Measurements from ENCODE around the gene CNGB1.

Gene CNGB1

DNA sequence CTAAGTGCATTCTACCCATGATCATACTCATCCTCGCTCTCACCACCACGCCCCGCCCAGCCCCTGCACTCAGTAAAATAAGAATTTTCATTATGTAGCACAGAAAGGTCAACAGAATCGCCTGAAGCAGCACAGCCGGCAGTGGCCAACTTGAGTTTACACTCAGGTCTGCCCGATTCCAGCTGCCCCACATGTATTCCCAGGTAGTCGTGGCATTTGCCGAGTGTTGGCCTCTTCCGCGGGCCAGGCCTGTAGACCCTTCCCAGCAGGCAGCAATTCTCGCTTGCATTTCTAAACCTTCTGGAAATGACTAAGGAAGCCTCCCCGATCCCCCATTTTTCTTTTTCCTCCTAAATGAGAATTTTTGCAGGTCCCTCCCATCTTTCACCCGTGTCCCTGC, 609 bp downstream of the CNGB1 start:
- DNase-seq = no peak

DNA sequence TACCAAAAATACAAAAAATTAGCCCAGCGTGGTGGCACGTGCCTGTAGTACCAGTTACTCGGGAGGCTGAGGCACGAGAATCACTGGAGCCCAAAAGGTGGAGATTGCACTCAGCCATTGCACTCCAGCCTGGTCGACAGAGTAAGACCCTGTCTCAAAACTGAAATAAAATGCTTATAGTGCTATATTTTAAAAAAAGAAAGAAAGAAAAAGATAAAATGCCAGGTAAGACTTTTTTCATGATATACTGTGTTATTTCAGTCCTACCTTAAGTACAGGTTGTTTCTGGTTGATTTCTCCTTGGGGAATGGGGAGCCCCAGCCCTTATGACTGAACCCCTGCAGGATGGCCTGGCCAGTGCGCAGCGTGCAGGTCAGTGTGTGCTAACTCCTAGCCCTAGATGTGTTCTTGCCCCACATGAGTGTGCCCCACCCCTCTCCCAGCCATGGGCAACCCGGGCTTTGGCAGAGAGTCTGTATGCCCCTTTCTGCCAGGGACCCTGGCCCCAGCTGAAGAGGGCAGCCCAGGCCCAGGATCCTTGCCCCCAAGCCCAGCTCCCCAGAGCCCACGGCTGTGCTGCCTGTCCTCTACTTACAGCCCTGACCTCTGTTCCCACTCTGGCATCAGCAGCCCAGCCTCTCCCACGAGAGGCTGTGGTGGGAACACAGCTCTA, 1.3 kb downstream of the CNGB1 start:
- DNase-seq = no peak

DNA sequence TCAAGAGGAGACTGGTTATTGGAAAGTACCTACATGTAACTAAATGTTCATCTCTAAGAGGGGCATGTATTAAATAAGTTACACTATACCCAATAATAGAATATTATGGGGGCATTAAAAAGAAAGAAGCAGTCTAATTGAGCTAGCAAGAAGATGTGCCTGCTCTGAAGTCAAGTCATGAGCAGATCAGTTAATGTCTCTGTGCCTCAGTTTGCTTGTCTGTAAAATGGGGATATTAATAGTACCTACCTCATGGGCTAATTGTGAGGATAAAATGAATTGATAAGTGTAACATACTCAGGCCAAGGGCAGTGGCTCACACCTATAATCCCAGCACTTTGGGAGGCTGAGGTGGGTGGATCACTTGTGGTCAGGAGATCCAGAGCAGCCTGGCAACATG, 3.0 kb downstream of the CNGB1 start:
- no peak for DNase-seq

DNA sequence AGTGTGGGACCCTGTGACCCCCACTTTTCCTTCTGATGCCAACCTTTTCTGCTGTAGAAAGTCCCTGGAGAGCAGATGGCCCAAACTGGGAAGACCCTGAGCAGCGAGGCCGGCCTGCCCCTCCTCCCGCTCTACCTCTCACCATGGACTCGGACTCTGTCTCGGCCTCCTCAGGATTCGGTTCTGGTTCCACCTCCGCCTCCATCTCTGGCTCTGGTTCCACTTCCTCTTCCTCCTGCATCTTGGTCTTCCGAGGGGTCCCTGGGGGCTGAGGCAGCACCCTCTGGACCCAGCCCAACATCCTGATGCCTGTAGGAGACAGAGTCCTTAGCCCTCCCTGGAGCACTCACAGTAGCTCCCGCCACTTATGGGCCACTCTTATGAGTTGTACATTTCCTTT, 3.9 kb downstream of the CNGB1 start:
- no peak for DNase-seq

DNA sequence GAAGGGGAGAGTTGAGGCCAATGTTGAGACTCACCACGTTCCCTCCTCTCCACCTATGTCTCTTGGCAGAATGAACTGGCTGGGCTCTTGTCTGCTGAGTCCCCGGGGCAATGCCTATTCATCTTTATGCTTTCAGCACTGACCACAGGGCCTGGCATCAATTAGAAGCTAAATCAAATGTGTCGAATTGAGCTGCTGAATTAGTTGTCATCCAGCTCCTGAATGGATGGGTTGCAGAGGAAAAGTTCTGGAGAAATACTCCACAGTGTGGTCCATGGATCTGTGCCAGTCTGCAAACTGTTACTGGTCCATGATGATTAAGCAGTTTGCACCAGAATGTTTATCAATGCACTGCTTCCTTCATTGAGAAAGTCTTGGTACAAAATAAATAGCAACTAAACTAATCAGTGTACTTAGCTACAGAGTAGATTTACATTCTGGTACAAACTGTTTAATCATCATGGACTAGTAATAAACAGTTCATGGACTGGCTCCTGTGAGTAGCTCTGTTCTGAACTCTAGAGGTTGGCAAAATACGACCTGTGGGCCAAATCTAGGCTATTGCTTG, 4.6 kb downstream of the CNGB1 start:
- DNase-seq = no peak

DNA sequence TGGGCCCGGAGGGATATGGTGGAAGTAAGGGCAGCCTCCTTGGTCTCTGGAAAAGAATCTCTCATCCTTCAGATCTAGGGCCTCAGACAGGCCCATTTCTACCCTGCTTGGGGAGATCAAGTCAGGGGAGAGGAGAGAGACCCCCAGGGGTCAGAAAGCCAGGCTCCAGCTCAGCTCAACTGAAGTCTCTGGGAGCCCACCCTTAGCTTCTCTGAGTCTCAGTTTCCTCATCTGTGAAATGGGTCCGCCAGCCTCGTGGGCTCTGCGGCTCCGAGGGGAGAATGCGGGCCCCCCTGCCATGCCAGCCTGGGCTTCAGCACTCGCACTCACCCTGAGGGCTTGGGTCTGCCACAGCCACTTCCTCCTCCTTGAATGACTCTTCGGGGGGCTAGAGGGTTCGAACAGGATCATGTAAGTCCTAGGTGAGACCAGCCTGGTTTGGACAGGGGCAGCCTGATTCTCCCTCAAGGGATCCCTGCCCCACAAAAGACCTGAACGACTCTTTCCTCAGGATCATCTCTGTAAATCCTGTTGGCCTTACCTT, 6.7 kb downstream of the CNGB1 start:
- DNase-seq = no peak

DNA sequence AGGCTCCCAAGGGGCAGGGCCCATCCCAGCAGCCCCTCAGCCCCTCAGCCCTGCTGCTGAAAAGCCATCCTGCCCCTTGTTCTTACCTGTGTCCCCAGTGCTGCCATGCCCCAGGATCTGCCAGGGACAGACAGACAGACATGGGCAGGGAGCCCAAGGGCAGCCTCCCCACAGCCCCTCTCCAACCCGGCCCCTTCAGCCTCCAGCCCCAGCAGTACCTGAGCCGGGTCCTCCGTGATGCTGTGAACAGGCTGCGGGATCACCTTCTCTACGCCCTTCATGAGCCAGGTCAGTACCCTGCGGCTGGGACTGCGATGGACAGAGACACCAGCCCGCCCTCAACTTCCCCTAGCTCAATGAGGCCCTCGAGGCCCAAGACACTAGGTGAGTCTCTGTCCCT, 8.2 kb downstream of the CNGB1 start:
- DNase-seq = no peak

DNA sequence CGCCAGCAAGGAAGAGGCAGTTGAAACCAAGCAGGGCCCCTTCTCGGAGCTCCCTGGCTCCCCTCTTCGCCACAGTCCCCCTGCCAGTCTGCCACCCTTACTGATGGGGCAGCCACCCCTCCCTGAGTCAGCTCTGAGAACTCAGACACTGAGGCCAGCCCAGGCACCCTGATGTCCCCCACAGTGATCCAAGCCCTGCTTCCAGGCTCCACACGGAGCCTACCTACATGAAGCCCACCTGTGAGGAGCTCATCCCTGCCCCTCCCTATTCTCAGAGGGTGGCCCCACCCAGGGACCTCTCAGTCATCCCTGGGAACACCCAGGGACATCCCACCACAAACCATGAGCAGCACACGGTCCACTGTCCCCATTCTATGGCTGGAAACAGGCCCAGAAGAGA, 8.9 kb downstream of the CNGB1 start:
- DNase-seq = no peak

DNA sequence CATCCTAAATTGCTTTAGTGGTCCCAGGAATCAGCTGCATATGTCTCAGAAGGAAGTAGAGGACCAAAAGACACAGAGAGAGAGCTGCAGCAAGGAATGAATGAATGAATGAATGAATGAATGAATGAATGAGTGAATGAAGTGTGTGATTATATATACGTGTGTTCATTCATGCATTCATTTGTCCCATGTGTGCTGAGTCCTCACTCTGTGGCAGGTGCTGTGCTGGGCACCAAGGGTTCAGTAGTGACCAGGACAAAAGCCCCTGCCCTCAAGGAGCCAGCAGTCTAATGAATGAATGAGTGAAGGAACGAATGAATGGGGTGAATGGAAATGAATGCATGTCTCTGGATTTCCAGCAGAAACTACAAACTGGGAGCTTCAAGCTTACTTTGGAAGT, 9.4 kb downstream of the CNGB1 start:
- DNase-seq = no peak

DNA sequence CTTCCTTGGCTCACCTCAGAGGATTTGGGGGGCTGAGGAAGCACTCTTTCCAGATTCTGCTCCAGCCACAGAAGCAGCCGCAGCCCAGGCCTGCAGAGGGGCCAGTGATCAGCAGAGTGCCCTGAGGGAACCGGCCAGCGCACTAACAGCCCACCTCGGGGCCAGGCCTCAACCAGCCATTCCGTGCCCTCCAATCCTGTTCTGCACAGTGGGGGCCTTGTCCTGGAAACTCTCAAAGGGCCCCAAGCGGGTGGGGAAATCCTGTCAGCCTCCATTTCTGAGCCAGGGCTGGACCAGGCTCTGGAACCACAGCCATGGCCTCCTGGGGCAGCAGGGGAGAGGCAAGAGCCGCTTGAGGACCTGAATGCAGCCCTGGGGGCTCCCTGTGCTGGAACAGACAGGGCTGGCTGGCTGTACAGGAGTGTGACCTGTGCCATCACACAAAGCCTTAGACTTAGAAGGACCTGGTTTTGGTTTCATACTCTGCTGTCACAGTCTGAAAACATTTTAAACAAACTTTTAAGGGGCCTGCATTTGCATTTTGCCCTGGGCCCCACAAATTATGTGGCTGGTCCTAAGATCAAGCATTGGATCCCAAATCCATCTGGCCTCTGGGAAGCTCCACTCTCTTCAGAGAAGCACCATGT, 10.0 kb downstream of the CNGB1 start:
- DNase-seq = no peak

DNA sequence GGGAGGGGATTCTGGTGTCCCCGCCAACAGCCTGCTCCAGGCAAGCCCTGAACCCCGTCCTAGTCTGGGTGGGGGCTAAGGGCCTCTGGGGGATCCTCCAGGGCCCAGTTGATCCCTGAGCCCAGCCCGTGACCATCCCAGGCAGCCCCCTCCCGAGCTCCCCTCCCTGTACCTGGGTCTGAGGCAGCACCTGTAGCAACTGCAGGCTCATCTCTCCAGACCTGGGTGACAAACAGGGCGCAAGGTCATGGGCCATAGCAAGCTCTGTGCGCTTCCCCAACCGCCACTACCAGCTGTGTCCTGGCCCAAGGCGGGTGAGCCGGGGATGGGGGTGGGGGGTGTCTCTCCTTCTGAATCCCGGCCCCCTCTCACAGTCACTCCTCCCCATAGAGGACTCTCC, 10.6 kb downstream of the CNGB1 start:
- DNase-seq = no peak

DNA sequence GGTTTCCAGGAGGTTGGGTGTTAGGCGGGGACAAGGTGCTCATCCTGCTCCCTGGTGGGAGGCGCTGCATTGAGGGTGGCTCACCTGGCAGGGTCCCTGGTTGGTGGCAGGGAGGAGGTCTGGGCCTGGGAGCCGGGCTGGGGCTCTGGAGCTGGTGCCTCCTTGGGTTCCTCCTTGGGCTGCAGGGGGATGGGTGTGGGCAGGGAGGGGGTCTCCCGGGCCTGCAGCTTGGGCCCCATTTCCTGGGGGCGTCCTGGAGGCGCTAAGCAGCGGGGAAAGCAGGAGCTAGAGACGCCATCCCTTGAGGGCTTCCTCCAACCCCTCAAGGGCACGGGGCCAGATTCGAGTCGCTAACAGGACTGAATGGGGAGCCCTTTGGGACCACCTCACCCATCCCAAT, 11.1 kb downstream of the CNGB1 start:
- no peak for DNase-seq

DNA sequence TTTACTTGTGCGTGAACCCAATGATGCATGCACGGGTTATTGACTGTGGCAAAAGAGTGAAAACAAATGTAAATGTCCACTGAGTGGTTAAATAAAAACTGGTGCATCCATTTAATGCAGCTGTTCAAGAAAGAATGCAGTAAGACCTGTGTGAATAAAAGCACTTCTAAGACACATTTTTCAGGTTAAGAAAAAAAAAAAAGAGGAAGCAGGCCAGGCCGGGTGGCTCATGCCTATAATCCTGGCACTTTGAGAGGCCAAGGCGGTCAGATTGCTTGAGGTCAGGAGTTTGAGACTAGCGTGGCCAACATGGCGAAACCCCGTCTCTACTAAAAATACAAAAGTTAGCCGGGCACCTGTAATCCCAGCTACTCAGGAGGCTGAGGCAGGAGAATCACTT, 11.8 kb downstream of the CNGB1 start:
- DNase-seq = no peak

DNA sequence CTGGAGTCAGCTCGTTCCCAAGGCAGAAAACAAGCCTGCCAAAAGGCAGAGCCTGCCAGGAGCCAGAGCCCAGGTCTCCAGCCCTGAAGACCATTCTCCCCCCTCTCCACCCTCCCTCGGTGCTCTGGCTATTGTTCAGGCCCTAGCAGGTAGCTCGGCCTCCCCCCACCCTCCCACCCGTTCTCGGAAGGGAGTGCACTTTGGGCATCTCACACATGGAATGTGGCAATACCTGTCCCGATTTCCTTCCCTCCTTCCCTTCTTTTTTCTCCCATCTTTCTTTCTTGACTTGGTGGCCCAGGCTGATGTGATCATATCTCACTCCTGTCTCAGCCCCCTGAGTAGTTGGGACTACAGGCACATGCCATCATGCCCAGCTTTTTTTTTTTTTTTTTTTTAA, 12.4 kb downstream of the CNGB1 start:
- no peak for DNase-seq

DNA sequence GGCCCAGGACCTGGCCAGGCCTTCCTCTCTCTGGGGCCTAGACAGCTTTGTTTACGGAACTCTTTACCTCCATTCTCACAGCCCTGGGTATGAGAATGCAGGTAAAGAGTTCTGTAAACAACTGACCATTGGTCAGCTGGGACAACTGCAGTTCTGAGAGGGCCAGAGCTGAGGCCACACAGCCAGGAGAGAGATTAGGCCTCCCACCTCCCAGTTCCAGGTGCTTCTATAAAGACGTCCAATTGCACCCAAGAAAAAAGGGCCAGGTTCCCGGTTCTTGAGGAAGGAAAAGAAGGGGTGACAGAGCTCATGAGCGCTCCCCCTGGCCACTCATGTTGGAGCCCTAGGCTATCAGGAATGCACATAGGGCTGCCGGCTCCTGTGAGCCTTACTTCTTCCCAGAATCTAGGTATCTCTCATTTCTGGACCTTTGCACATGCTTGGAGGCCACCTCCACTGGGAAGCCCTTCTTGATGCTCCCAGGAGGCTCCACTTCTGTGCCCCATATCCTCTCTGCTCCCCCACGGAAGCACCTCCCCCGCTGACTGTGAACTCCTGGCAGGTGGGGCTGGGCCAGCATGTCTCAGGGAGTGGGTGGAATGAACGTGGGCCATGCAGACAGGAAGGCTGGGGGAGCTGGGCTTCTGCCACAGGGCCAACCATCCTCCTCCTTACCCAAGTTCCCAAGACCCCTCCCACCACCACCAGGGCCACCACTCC, 13.1 kb downstream of the CNGB1 start:
- no peak for DNase-seq

DNA sequence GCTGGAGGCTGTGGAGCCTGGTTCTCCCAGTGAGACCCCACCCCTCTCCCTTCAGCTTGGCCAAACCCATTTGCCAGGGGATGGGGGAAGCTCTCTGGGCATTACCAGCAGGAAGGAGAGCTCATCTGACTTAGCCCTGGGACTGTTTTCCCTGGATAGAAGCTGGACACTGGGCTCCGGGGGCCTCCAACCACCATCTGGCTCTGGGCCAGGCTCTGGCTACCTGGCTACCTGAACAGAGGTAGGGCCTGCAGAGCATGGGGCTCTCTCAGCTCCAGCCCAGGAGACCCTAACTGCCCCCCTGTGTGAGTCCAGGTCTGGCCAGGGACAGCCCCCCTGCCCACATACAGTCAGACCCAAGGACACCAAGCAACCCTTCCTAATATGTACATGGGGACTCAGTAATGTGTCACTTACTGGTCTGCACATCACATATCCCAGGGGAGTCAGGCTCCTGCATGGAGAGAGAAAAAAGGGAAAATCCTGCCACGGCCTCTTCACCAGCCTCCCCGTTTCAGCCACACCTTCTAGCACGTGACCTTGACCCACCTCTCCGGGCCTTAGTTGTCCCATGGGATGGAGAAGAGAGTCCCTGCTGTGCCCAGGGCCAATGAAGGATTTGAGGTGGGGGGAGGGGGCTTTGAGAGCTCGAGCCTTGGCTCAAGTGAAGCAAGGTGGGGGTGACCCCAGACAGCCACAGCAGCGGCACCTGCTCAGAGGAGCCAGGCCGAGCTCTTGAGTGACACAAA, 13.8 kb downstream of the CNGB1 start:
- DNase-seq = no peak

DNA sequence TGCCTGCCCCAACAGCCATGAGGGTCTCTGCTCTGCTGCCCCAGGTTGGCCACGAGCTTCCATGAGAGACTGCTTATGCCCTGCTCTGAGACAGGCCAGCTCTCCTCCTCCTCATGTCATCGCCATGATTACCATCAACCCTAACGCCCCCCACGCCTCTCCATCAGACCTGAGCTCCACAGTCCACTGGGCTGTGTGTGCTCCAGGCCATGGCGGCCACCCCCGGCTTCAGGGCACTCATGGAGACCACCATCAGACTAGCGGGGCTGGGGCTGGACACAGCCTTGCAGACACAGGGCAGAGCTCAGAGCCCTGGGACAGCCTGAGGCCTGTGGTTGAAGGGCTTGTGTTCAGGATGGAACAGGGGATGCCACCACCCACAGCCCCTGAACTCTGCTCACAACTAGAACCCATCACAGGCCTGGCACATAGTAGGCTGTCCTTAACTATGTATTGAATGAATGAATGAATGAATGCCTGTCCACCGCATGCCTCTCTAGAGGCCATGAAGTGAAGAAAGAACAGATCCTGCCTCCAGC, 14.6 kb downstream of the CNGB1 start:
- no peak for DNase-seq

DNA sequence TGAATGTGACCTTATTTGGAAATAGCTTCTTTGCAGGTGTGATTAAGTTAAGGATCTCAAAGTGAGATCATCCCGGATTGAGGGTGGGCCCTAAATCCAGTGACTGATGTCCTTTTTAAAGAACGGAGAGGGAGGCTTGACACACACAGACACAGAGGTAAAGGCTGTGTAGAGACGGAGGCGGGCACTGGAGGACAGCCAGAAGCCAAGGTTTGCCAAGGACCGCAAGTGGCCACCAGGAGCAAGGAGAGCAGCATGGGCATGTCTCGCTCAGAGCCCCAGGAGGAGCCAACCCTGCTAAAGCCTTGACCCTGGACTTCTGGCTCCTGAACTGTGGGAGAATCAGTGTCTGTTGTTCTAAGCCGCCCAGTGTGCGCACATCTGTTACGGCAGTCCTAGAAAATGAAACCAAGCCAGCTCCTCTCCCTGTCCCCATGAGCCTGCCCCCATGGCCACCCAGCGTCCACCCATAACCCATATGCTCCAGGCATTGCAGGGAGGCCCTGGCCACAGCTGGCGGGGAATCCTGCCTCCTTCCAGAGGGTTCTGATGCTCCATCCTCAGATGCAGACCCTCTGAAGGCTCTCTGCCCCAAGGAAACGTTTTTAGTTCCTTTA, 15.2 kb downstream of the CNGB1 start:
- no peak for DNase-seq

DNA sequence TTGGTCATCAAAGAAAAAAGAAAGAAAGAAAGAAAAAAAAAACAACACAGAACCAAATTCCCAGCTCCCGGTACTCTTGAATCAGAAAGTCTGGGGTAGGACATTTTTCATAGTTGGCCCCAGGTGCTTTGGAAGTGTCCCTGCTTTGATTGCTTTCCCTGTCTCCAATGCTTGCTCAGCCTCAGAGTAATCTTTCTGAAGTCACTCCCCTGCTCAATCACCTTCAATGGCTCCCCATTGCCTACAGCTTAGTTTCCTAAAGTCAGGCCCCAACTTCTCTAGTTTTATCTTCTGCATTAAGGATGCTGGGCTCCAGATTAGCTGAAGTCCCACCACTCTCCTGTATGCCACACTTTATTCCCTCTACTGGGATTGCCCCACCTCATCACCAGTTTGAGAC, 17.1 kb downstream of the CNGB1 start:
- DNase-seq = no peak

DNA sequence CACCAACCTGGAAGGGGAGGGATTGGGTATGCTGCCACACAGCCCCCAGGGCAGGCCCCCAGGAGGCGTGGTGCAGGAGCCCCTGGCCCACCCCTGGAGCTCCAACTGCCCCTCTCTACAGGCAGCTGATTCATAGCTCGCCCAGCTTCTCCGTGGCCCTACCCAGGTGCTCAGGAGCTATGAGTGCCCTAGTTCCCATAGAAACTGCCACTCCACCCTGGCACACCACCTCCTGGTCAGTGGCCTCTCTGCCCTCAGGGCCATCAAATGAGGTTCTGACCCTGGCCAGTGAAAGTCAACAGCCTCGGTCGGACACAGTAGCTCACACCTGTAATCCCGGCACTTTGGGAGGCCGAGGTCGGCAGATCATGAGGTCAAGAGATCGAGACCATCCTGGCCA, 18.0 kb downstream of the CNGB1 start:
- DNase-seq = no peak

DNA sequence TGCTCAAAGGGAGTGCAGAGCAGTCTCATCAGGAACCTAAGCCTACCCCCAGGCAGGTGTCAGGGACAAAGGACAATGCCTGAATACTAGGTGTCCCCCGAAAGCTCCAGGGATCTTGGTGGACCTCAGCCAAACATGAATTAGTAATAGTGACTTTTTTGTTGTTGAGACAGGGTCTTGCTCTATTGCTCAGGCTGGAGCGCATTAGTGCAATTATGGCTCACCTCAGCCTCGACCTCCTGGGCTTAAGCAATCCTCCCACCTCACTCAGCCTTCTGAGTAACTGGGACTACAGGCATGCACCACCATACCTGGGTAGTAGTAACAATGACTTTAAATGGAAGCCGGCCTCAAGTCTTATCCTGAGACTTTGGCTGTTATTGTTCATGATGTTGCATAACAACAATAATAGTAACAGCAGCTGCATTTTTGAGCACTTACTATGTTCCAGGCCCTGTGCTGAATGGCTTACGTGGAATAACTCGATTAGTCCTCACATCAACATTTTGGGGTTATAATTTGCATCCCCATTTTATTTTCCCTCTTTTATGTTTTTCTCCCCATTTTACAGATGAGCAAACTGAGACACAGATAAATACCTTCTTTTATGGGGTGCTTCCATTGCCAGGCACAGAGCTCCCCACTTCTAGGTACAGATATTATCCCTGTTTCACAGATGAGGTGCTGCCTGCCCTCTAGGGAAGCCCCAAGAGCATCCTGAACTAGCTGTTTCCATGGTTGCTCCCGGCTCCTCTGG, 19.5 kb downstream of the CNGB1 start:
- DNase-seq = no peak

DNA sequence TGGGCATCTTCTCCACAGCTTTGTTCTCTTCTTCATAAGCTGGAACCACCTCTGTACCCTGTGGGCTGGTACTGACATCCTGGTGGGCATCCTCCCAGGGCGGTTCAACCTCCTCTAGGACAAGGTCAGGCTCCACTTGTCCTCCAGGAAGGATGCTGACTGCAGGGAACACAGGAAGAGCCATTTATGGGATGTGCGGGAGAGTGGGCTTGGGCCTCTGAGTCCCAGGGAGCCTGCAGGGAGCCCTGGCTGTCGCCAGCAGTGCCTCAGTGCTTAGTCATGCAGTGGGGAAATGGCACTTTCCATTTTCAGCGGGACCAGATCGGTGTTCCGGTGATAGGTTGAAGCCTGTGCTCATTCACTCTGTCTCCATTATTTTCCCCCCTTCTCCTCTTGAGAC, 20.5 kb downstream of the CNGB1 start:
- no peak for DNase-seq

All from CD4-positive, alpha-beta T cell treated with Interleukin-17A for 1 hour (primary cell).